ENCODE data around the gene PLD4.
A peak's percentile ranks its signal among the peaks of the same experiment; 100 is the strongest.
"Not testable (repeated sequence)": the region's sequence is repeated elsewhere in the genome, so short reads cannot be mapped to it uniquely, and the experiment has no call there.

PLD4 gene, protein sequence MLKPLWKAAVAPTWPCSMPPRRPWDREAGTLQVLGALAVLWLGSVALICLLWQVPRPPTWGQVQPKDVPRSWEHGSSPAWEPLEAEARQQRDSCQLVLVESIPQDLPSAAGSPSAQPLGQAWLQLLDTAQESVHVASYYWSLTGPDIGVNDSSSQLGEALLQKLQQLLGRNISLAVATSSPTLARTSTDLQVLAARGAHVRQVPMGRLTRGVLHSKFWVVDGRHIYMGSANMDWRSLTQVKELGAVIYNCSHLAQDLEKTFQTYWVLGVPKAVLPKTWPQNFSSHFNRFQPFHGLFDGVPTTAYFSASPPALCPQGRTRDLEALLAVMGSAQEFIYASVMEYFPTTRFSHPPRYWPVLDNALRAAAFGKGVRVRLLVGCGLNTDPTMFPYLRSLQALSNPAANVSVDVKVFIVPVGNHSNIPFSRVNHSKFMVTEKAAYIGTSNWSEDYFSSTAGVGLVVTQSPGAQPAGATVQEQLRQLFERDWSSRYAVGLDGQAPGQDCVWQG

DNA sequence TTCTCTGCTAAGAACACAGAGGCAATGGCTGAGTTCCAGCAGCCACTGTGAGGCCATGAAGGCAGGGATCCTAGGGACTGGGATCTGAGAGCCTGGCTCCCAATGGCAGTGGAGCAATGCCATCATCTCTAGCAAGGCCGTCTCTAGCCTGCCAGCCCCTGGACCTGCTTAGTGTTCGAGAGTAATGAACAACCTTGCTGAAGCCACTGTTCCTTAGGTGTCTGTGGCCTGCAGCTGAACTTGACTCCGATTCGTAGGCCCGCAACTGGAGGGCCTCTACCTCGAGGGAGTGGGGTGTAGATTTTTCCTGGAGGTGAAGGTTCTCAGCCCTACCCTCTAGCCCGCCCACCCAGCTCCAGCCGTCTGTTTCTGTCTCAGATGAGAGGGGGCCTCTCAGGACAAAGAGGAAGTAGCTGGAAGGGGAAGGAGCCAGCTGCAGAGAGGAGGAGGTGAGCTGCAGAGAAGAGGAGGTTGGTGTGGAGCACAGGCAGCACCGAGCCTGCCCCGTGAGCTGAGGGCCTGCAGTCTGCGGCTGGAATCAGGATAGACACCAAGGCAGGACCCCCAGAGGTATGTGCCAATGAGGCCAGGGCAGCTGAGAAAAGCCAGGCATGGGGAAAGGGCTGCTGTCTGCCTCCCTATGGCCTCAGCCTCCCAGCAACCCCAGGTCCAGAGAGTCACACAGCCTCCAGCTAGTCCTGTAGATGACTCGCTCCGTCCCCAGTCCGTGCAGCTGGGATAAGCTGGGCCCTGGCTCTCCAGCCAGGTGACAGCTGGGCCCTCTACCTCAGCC, at the start of gene PLD4:
TSS of gene PLD4 (plus strand) at position 459 of the 793 bp plus-strand sequence. CDS start 2,262 bp downstream, outside the sequence.
- DNase-seq: peak; percentile 67

DNA sequence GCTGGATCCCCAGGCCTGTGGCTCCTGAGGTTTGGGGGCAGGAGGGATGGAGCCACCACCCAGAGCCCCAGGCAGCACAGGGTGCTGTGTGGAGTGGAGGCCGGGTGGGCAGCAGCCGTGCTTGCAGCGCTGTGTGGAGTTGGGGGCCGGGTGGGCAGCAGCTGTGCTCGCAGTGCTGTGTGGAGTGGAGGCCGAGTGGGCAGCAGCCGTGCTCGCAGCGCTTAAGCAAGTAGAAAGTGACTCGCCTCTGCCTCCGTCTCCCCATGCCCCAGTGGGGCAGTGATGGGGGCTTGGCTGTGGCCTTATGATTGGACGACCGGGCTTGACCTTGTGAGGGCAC, 49.3 kb upstream of the PLD4 start:
- no peak for DNase-seq

DNA sequence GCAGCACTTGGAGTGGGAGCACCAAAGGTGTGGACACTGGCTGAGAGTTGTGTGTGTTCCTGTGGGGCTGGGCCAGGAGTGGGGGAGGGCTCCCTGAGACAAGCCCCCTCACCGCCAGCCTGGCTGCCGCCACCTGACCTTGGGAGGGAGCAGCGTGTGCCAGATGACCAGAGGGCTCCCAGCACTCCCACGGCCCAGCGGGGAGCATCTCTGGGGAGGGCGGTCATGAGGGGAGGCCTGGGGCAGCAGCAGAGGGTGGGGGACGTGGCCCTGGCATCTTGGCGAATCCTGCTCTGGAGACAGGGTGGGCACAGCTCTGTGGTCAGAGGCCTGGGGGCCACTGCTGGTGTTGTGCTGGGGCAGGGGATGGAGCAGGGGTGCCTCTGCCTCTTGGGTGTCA, 48.9 kb upstream of the PLD4 start:
- no peak for DNase-seq

DNA sequence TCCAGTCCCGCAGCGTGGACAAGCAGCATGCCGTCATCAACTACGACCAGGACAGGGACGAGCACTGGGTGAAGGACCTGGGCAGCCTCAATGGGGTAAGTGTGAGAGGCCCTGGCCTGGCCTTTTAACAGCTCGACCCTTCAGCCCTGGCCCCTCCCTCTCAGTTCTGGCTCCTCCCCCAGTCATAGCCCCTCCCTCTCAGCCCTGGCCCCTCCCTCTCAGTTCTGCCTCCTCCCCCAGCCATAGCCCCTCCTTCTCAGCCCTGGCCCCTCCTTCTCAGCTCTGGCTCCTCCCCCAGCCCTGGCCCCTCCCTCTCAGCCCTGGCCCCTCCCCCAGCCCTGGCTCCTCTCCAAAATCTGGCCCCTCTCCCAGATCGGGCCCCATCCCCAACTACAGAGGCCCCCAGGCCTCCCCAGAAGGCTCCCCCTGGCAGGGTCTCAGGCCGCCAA, 48.4 kb upstream of the PLD4 start:
- peak; percentile 77 for DNase-seq

DNA sequence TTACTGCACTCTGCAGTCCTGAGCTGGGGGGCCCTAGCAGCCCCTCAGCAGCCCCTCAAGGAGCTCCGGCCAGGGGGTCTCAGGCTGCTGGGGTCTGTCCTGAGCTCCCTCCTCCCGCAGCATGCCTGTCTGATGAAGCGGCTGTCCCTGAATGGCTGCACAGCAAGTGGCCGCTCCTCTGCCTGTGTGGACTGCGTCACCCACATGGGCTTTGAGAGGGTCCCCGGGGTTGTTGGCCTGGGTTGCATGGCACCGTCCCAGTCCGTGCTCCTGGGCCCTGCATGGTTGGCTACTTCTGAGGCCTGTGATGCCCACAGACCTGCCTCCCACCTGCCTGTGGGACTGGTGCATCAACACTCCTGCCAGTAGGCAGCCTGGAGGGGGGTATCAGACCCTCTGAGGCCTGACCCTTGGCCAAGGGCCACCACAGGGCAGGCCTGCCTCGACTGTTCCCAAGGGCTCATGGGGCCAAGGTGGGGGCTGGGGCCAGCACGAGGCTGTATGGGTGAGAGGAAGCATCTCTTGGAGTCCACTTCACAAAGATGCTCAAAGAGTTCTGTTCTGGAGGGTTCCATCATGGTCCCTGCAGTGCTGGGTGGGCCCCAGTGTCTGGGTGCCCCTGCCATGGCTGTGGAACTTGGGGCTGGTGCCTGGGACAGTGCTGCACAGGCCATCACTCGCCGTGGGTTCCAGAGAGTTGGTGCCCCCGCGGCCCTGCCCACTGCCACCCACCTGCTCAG, 47.4 kb upstream of the PLD4 start:
- DNase-seq: no peak

DNA sequence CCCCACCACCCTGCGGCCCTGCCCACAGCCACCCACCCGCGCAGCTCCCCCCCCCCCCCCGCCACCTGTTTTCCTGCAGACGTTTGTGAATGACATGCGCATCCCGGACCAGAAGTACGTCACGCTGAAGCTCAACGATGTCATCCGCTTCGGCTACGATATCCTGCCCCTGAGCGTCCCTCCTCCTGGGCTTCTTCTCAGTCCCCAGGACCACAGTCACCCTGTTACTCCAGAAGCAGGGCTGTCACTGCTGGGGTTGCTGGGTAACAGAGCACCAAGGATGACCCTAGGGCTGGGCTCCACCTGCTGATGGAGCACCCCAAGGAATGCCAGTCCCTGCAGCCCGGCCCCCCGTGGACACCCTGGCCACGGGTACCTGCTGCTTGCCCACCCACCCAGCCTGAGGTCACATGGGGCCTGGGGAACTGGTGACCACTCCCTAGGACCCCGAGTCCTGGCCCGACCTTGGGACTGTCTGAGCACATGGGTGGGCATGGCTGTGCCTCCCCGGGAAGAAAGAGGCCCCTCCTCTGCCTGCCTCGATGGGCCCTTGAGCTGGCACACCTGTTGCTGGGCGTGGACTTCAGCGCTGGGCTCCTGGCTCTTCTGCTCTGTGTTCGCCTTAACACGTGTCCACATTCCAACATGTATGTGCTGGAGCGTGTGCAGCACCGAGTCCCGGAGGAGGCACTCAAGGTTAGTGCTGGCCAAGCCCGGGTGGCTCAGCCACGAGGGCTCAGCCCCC, 46.7 kb upstream of the PLD4 start:
- no peak for DNase-seq

DNA sequence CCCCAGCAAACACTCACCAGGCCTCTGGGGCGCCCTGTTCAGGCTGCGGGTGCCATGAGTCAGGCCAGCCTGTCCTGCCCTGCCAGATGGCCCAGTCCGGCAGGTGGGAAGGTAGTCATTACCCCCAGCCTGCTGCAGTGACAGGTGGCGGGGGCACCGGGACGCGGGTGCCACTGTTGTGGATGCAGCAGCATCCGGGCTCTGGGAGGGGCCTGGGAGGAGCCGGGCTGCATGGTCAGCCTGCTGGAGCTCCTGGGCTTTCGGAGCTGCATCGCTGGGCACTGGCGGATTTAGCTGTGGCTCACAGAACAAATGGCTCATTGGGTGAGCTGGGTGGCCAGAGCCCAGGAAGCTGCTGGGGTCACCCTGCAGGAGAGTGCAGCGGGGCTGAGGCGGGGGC, 46.1 kb upstream of the PLD4 start:
- DNase-seq: no peak

DNA sequence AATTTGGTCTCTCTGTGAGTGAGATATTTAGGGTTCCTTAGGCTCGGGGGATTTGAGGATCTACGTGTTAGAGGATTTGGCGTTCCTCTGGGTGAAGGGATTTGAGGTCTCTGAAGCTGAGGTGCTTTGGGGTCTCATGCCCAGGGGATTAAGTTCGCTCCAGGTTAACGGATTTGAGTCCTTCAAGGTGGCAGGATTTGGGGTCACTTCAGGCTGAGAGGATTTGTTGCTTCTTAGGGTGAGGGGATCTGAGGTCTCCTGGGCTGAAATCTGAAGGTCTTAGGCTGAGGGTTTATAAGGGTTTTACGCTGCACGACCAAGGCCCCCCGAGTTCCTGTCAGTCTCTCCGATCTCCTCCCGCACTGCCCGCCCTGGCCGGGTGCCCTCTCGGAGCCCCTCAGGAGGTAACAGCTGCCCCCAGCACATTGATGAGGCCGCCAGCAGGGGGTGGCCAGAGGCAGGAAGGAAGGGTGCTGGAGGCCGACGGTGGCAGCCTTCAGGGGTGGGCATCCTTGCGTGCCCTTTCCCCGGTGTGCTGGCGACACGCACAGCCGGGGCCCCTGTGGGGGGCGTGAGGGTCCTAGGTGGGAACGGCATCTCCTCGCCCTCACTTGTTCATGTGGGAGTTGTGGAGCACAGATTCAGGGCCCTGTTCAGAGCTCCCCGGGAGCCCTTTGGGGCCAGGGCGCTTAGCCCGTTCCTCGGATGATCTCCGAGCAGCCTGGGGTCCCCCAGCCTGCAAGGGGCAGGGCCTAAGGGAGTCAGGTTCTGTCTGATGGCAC, 45.3 kb upstream of the PLD4 start:
- no peak for DNase-seq

DNA sequence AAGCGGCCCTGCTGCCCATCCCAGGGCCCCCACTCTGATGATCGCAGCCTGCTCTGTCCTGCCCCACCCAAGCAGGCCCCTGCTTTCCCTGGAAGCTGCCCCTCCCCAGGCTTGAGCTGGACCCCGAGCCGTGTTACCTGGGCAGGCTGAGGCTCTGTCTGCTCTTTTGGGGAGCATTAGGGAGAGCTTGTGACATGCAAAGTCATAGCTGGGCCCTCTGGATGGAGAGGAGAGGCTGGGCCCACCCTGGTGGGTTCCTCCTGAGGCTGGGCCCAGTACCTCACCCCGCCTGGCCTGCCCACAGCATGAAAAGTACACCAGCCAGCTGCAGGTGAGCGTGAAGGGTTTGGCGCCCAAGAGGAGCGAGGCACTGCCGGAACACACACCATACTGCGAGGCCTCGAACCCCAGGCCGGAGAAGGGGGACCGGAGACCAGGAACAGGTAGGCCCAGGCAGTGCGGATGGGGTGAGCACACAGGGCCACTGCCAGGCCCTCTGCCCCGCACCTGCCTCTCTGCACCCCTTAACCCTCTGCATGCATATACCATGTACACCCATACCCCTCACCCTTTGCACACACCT, 44.6 kb upstream of the PLD4 start:
- DNase-seq: no peak

DNA sequence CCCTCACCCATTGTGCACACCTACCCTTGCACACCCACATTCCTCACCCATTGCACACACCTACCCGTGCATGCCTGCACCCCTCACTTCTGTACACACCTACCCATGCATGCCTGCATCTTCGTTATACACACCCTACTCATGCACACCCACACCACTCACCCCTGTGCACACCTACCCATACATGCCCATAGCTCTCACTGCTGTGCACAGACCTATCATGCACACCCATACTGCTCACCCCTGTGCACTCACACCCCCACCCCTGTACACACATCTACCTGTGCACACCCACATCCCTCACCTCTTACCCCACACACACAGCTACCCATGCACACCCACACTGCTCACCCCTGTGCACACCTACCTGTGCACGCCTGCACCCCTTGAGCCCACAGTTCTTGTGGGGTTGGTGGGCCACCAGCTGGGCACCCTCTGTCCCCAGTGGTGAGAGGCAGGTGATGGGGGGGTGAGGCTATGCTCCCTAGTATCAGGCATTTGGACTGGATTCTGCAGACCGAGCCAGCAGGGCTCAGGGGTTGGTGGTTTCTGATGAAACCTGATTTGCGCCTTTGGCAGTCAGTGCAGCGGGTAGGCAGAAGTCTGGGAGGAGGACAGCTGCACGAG, 44.0 kb upstream of the PLD4 start:
- no peak for DNase-seq

DNA sequence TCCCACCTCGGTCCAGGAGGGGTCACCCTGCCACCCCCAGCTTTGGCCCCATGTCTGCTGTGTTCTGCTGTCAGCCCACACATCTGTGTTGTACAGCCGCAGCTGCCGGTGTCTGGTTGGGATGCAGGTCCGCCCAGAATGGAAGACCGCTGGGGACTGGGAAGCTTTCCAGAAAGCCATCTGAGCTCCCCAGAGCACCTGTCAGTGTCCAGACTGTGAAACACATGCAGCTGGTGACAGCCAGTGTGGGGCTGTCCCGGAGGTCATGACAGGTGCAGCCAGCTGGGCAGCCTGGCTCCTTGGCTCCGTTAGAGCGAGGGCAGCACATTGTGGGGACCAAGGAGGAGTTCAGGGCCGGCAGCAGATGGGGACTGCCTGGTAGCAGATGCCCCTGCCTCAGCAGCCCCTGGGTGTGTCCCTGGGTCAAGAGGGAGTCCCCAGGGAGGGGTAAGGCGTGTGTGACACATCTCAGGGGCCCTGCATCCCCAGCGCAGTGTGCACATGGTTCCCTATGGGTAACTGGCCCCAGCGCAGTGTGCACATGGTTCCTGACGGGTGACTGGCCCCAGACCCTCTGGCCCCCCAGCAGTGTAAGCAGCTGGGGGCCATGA, 43.2 kb upstream of the PLD4 start:
- DNase-seq: no peak

DNA sequence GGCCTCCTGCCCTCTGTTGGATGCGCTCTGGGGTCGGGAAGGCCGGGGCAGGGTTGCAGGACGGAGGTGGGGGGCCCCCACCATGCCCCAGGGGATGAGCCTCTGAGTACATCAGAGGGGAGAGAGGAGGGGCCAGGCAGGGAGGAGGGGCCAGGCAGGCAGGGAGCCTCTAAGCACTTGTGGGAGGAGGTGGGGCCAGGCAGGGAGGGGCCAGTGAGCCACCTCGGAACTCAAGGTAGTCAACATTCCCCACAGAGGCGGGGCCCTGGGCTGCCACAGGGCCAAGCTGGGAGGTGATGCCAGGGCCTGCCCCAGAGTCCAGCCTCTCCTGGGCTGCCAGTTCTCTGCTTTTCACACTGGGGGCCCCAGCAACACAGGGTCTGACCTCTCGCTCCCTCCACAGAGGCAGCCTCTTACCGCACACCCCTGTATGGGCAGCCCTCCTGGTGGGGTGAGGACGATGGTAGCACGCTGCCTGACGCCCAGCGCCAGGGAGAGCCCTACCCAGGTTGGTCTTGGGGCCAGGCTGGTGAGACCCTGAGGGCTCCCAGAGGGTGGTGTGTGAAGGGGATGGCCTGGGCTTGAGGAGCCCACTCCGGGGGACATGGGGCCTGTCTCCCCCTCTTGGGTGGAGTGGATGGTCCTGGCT, 42.2 kb upstream of the PLD4 start:
- DNase-seq: peak; percentile 89

DNA sequence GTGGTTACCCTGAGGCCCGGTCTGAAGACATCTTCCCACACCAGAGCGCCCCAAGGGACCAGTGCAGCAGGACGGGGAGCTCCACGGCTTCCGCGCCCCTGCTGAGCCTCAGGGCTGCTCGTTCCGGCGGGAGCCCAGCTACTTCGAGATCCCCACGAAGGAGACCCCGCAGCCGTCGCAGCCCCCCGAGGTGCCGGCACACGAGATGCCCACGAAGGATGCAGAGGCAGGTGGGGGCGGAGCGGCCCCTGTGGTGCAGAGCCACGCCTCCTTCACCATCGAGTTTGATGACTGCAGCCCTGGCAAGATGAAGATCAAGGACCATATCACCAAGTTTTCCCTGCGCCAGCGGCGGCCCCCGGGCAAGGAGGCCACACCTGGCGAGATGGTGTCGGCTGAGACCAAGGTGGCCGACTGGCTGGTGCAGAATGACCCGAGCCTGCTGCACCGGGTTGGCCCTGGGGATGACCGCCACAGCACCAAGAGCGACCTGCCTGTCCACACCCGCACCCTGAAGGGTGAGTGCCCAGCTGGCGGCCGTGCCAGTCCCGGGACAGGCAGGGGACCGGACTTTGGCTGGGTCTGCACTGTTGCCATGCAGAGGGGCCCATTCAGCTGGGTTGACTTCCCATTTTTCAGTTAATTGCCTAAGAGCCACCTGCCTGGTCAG, 41.6 kb upstream of the PLD4 start:
- no peak for DNase-seq

DNA sequence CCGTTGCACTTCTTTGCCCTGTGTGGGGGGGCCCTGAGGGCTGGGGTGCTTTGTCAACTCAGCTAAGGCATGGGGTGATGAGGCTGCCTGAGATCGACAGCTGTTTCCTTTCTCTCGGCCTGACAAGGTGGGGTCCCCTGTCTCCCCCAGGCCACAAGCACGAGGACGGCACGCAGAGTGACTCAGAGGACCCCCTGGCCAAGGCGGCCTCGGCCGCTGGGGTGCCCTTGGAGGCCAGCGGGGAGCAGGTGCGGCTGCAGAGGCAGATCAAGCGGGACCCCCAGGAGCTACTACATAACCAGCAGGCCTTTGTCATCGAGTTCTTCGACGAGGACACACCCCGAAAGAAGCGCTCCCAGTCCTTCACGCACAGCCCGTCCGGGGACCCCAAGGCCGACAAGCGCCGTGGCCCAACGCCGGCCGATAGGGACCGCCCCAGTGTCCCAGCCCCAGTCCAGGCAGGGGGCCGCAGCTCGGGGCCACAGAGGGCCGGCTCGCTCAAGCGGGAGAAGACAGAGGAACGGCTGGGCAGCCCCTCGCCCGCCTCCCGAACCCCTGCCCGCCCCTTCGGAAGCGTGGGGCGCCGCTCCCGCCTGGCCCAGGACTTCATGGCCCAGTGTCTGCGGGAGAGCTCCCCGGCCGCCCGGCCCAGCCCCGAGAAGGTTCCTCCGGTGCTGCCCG, 40.9 kb upstream of the PLD4 start:
- DNase-seq: no peak

DNA sequence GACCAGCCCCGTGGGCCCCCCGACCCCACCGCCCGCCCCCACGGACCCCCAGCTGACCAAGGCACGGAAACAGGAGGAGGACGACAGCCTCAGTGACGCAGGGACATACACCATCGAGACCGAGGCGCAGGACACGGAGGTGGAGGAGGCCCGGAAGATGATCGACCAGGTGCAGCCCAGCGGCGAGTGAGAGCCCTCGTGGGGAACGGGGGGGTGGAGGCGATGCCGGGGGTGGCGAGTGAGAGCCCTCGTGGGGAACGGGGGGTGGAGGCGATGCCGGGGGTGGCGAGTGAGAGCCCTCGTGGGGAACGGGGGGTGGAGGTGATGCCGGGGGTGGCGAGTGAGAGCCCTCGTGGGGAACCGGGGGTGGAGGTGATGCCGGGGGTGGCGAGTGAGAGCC, 40.3 kb upstream of the PLD4 start:
- DNase-seq: not testable (repeated sequence)

DNA sequence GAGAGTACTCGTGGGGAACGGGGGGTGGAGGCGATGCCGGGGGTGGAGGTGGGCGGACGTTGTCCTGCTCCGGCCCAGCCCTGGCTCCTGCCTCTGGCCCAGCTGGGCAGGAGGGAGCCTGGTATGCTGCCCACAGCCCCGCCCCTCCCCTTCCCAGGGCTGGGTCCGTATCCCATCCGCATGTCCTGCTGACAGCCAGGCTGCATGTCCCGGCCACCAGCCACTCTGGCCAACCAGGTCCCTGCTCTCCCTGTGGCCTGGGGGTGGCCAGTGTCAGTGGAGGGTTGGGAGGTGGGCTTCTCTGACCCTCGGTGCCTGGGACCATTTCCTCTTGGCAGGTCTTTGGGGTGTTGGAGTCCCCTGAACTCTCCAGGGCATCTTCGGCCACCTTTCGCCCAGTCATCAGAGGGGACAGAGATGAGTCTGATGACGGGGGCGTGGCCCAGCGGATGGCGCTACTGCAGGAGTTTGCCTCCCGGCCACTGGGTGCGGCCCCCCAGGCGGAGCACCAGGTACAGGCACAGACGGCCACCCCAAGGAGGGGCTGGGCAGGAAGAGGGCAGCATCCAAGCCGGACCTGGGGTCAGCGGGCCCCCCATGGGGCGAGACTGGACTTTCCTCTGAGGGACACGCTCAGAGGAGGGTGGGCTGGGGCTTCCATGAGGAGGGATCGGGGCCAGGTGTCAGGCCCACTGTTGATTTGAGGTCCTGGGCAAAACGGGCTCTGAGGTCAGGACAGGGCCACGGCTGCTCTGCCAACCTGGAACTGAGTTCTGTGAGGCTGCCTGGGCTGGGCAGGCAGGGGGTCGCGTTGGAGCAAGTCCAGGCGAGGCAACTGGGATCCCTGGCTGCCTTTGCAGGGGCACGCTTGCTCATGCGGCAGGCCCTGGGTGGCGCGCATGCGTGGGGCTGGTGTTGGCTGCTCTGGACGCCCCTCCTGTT, 39.4 kb upstream of the PLD4 start:
- DNase-seq: no peak

DNA sequence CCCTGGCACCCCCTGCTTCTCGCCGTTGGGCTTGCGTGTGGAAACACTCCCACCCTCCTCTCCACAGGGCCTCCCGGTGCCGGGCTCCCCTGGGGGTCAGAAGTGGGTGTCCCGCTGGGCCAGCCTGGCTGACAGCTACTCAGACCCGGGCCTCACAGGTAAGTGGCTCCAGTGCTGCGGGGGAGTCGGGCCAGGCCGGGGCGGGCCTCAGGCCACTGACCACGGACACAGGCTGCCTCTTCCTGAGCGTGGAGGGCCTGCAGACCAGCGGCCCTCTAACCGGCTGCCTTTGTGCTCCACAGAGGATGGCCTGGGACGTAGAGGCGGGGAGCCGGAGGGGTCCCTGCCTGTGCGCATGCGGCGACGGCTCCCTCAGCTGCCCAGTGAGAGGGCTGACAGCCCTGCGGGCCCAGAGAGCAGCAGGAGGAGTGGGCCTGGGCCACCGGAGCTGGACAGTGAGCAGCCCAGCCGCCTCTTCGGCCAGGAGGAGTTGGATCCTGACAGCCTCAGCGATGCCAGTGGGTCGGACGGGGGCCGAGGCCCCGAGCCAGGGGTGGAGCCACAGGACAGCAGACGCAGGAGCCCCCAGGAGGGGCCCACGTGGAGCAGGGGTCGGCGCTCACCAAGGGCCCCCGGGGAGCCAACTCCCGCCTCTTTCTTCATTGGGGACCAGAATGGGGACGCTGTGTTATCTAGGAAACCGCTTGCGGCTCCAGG, 38.5 kb upstream of the PLD4 start:
- DNase-seq: no peak

Measured in islet precursor cell (in vitro differentiated cells).